ENCODE results near the gene HMGN4. TPM values are rescaled to one million over a fixed set of nuclear protein-coding genes. Genes with fewer than 3 reads are reported as not detected.
"Not testable (repeated sequence)": the region's sequence is repeated elsewhere in the genome, so short reads cannot be mapped to it uniquely, and the experiment has no call there.

Gene HMGN4
- total RNA-seq, 1 experiment from 2014 or later = 54.8 TPM

GRCh38 chr6:26521600-26522391 lies 16.4 kb upstream of the HMGN4 start:
- peak overlapping the region; percentile 57 for H3K9ac ChIP-seq (ENCODE audit: low read length)
- POLR2A ChIA-PET (ENCODE audit: unreplicated experiment) = interaction anchor here (0.7 kb wide), 1 partner anchor 48 kb away, joined by 4 read pairs; no protein-coding TSS in a partner anchor
- CTCF ChIA-PET = no interaction called here

GRCh38 chr6:26522486-26523228 lies 15.5 kb upstream of the HMGN4 start:
- H3K9ac ChIP-seq (ENCODE audit: low read length); H4K20me1 ChIP-seq (ENCODE audit: low read length); BruUV-seq (replicated peaks); CTCF ChIA-PET; ATAC-seq; H3K36me3 ChIP-seq (ENCODE audit: low read depth, low read length); POLR2A ChIA-PET (ENCODE audit: unreplicated experiment); H3K4me3 ChIP-seq (ENCODE audit: low read length); H3K27ac ChIP-seq (ENCODE audit: low read length); H3K79me2 ChIP-seq (ENCODE audit: low read length); intact Hi-C loops (cut with micrococcal nuclease); H3K9me3 ChIP-seq (ENCODE audit: low read length); H2AFZ ChIP-seq (ENCODE audit: low read length); H3K27me3 ChIP-seq (ENCODE audit: low read length); H3K9me2 ChIP-seq (replicated peaks; ENCODE audit: low read length); H3F3A ChIP-seq (ENCODE audit: low read length, unreplicated experiment): not testable (repeated sequence)
- DNase-seq = peak; percentile 47
- Histone ChIP-seq H3K4me2 (ENCODE audit: low read length) (0 out of 2 replicates have a peak overlapping the region, but pooled peaks have one; percentile 1), H3K4me1 (ENCODE audit: insufficient read depth, low read length) (peaks cover 15% of the 10 kb centered on the region)

More at GRCh38 chr6:26521600-26522391, 16.4 kb upstream of the HMGN4 start:
- Histone ChIP-seq H4K20me1 (ENCODE audit: low read length) (no peaks in the 10 kb centered on the region), H3K79me2 (ENCODE audit: low read length) (no peaks in the 10 kb centered on the region), H3F3A (ENCODE audit: low read length, unreplicated experiment) (no peaks in the 10 kb centered on the region), H3K27ac (ENCODE audit: low read length) (no peak overlapping the region), H3K4me1 (ENCODE audit: insufficient read depth, low read length) (peaks cover 15% of the 10 kb centered on the region), H3K9me3 (ENCODE audit: low read length) (no peaks in the 10 kb centered on the region), H2AFZ (ENCODE audit: low read length) (peak overlapping the region; percentile 92), H3K36me3 (ENCODE audit: low read depth, low read length) (no peaks in the 10 kb centered on the region), H3K9me2 (replicated peaks; ENCODE audit: low read length) (no peaks in the 10 kb centered on the region), H3K27me3 (ENCODE audit: low read length) (no peaks in the 10 kb centered on the region), H3K4me2 (ENCODE audit: low read length) (peak overlapping the region; percentile 84), H3K4me3 (ENCODE audit: low read length) (peak overlapping the region; percentile 75)
- peak; percentile 38 for DNase-seq
- BruUV-seq (replicated peaks) = no TSS peak
- peak; percentile 68 for ATAC-seq
- intact Hi-C loops (cut with micrococcal nuclease) = loop anchor here (2.0 kb wide), 2 partner anchors 15 to 47 kb away; no protein-coding TSS in a partner anchor
- no peak for TF ChIP-seq EZH2 (IDR thresholded peaks at IDR 0.05; ENCODE audit: low read length, unreplicated experiment)
- no peak for TF ChIP-seq EZH2phosphoT487 (IDR thresholded peaks at IDR 0.05; ENCODE audit: borderline replicate concordance, low read length)
- peak; percentile 47 for TF ChIP-seq CTCF (conservative IDR thresholded peaks at IDR 0.05; ENCODE audit: low read depth, low read length)

GRCh38 chr6:26524314-26524713 lies 13.9 kb upstream of the HMGN4 start:
- H3K9me3 ChIP-seq (ENCODE audit: low read length); CTCF ChIA-PET; H3K4me2 ChIP-seq (ENCODE audit: low read length); H3K79me2 ChIP-seq (ENCODE audit: low read length); H2AFZ ChIP-seq (ENCODE audit: low read length); H3K9me2 ChIP-seq (replicated peaks; ENCODE audit: low read length); ATAC-seq; intact Hi-C loops (cut with micrococcal nuclease); H3K36me3 ChIP-seq (ENCODE audit: low read depth, low read length); DNase-seq; POLR2A ChIA-PET (ENCODE audit: unreplicated experiment); H3K4me3 ChIP-seq (ENCODE audit: low read length); H3K27me3 ChIP-seq (ENCODE audit: low read length); H3K9ac ChIP-seq (ENCODE audit: low read length); H4K20me1 ChIP-seq (ENCODE audit: low read length); BruUV-seq (replicated peaks); H3K27ac ChIP-seq (ENCODE audit: low read length); H3F3A ChIP-seq (ENCODE audit: low read length, unreplicated experiment): not testable (repeated sequence)
- H3K4me1 ChIP-seq (ENCODE audit: insufficient read depth, low read length) = peaks cover 15% of the 10 kb centered on the region
